ENCODE measurements around the gene EGFLAM.

The EGFLAM gene

GRCh38 chr5:38478878-38479277 is 220.5 kb downstream of the EGFLAM start:
- DNase-seq: no peak

GRCh38 chr5:38479315-38479904 is 221.1 kb downstream of the EGFLAM start:
- no peak for DNase-seq

DNA sequence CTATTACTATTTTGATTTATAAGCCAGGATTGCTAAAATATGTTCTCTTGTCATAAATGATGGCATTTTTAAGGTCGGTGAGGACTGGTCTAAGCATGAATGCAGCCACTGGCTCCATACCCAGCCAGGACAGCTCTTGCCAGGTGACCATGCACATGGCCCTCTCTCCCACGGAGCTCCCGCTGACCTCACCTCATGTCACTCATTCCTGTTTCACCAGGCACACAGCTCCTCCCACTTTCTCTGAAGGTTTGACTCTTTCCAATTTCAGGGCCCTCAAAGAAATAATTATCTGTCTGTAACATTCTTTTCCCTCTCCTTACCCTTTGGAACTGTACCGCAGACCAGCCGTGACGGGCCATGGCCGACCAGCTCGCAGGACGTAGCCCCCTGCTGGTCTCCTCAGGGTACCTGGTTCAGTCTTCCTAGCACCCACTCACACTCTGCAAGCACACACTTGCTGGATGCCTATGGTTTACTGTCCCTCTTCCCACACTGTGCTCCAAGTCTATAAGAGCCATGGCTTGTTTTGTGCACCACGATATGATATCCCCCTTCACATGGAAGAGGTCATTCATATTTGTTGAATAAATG is 225.5 kb downstream of the EGFLAM start:
- no peak for DNase-seq

- no peak for DNase-seq
Measured at GRCh38 chr5:38494175-38494574, 235.8 kb downstream of the EGFLAM start.

DNA sequence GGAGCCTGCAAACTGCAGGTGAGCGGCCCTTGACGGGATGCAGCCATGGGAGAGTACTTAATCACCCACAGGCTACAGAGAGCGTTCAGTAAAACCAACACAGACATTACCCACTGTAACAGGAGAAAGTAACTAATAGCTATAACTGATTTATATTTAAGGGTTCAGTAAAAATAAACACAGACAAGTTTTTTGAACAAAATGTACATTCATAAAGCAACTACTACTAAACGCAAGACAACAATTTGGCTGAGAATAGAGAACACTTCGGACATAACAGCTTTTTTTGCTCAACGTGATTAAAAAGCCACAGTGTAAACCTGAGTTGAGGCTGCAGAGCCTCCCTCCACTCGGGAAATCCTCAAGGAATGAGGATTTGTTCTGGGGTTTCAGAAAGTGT is 236.4 kb downstream of the EGFLAM start:
- no peak for DNase-seq

- no peak for DNase-seq
Measured at GRCh38 chr5:38497946-38498345, 239.6 kb downstream of the EGFLAM start.

GRCh38 chr5:38500573-38501260 is 242.4 kb downstream of the EGFLAM start:
- DNase-seq: no peak

- no peak for DNase-seq
Measured at GRCh38 chr5:38506302-38506701, 247.9 kb downstream of the EGFLAM start.

- no peak for DNase-seq
Measured at GRCh38 chr5:38509185-38509584, 250.8 kb downstream of the EGFLAM start.
